ENCODE measurements around the gene CDC42SE2. TPM values are rescaled to one million over a fixed set of nuclear protein-coding genes. Genes with fewer than 3 reads are reported as not detected.
A peak's percentile ranks its signal among the peaks of the same experiment; 100 is the strongest.

CDC42SE2 gene
- total RNA-seq, 2 experiments from 2014 or later = 163 to 166 TPM

DNA sequence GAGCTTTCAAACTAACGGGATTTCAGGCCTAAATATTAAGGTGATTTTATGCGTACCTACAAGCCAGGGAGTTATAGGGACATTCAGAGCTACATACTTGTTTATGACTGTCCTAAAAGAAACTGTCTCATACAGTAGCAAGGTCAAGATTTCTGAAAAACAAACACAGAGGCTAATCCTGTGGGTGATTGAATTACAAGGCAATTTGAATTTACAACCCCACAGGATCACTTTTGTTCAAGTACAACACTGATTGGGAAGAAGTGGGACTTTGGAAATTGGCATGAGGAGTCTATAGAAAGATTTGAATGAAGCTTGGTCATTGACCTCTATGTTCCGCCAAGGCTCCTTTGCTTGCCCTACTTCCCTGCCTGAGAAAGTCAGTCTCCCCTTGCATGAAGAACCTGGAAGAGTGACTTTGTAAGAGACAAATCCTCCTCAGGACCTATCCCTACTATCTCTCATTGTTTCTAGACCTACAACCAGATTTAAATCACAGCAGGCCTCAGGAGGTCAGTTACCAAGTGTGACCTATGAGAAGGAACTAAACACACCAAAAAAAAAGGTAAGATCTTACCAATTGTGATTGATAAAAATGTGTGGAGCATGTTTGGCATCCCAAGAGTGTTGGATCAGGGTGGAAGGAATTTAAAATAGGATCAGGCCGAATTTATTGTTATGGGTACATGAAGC is 38.4 kb upstream of the CDC42SE2 start:
- Mint-ChIP-seq H3K27ac (no peak overlapping the region), H3K27me3 (no peaks in the 10 kb centered on the region), H3K9me3 (no peaks in the 10 kb centered on the region), H3K4me3 (no peak overlapping the region), H3K4me1 (peaks cover 11% of the 10 kb centered on the region), H3K36me3 (ENCODE audit: low read depth) (peaks cover 2% of the 10 kb centered on the region)
- CTCF ChIA-PET = interaction anchor here (1.1 kb wide), 1 partner anchor 11 kb away, joined by 3 read pairs; no protein-coding TSS in a partner anchor
- POLR2A ChIA-PET = interaction anchor here (0.6 to 2.0 kb wide), 7 partner anchors 11 to 171 kb away, joined by 3 to 6 read pairs (median 4); partner anchors contain the start of gene CDC42SE2
- no peak for DNase-seq

GRCh38 chr5:131226899-131227298 is 37.0 kb upstream of the CDC42SE2 start:
- no peak overlapping the region for H3K27ac Mint-ChIP-seq
- H3K4me3 Mint-ChIP-seq = no peak overlapping the region
- no peaks in the 10 kb centered on the region for H3K9me3 Mint-ChIP-seq
- H3K27me3 Mint-ChIP-seq = no peaks in the 10 kb centered on the region
- ChIA-PET CTCF (interaction anchor here (0.8 to 1.3 kb wide), 2 partner anchors 37 to 55 kb away, joined by 3 read pairs; partner anchors contain the start of gene CDC42SE2), POLR2A (interaction anchor here (1.3 to 2.0 kb wide), 2 partner anchors 26 to 39 kb away, joined by 4 to 6 read pairs; no protein-coding TSS in a partner anchor)
- no peak for DNase-seq
- H3K4me1 Mint-ChIP-seq = peaks cover 4% of the 10 kb centered on the region
- no peaks in the 10 kb centered on the region for H3K36me3 Mint-ChIP-seq (ENCODE audit: low read depth)

DNA sequence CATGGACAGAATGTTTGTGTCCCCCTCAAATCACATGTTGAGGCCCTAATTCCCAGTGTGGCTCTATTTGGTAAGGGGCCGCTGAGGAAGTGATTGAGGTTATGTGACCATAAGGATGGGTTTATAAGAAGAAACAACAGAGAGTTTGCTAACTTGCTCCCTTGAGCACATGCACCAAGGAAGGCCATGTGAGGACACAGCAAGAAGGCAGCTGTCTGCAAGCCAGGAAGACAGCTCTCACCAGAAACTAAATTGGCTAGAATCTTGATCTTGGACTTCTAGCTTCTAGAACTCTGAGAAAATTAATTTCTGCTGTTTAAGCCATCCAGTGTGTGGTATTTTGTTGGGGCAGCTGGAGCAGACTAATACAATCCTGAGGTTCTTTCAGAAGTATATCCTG is 35.2 kb upstream of the CDC42SE2 start:
- H3K27ac Mint-ChIP-seq = no peak overlapping the region
- H3K4me3 Mint-ChIP-seq = no peak overlapping the region
- CTCF ChIA-PET = no interaction called here
- no peak for DNase-seq
- H3K36me3 Mint-ChIP-seq (ENCODE audit: low read depth) = no peaks in the 10 kb centered on the region
- POLR2A ChIA-PET = no interaction called here
- H3K9me3 Mint-ChIP-seq = no peaks in the 10 kb centered on the region
- no peaks in the 10 kb centered on the region for H3K27me3 Mint-ChIP-seq
- peaks cover 2% of the 10 kb centered on the region for H3K4me1 Mint-ChIP-seq

GRCh38 chr5:131229623-131230022 is 34.2 kb upstream of the CDC42SE2 start:
- Mint-ChIP-seq H3K4me3 (no peak overlapping the region), H3K27ac (no peak overlapping the region), H3K4me1 (peaks cover 2% of the 10 kb centered on the region), H3K36me3 (ENCODE audit: low read depth) (no peaks in the 10 kb centered on the region), H3K9me3 (no peaks in the 10 kb centered on the region), H3K27me3 (no peaks in the 10 kb centered on the region)
- DNase-seq = no peak
- POLR2A ChIA-PET = no interaction called here
- CTCF ChIA-PET = no interaction called here

GRCh38 chr5:131230406-131230805 is 33.4 kb upstream of the CDC42SE2 start:
- no peak overlapping the region for H3K27ac Mint-ChIP-seq
- ChIA-PET CTCF (no interaction called here), POLR2A (no interaction called here)

DNA sequence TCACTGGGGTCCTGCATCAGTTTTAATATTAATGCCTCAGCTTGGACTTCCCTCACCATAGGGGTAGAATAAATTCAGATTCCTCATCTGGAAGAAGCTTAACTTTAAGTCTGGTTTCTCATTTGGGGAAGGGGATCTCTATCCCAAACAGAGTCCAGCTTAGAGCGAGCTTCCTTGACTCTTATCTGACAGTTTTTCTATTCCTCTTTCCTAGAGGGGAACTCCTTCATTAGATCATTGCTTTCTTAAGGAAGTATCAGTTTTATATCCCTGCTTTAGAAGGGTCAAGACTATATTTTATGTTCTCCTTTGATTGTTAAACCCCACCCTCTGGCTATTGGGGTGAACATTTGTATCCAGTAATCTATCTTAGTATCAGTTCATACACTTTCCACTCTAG is 24.2 kb upstream of the CDC42SE2 start:
- H3K27me3 Mint-ChIP-seq = no peaks in the 10 kb centered on the region
- H3K27ac Mint-ChIP-seq = no peak overlapping the region
- CTCF ChIA-PET = interaction anchor here (1.4 kb wide), 1 partner anchor 25 kb away, joined by 4 read pairs; no protein-coding TSS in a partner anchor
- POLR2A ChIA-PET = interaction anchor here (0.6 to 1.3 kb wide), 2 partner anchors 12 to 26 kb away, joined by 3 read pairs; no protein-coding TSS in a partner anchor
- no peaks in the 10 kb centered on the region for H3K9me3 Mint-ChIP-seq
- H3K36me3 Mint-ChIP-seq (ENCODE audit: low read depth) = no peaks in the 10 kb centered on the region
- no peak overlapping the region for H3K4me3 Mint-ChIP-seq
- no peak for DNase-seq
- peaks cover 7% of the 10 kb centered on the region for H3K4me1 Mint-ChIP-seq

More at GRCh38 chr5:131230406-131230805, 33.4 kb upstream of the CDC42SE2 start:
- H3K27me3 Mint-ChIP-seq = no peaks in the 10 kb centered on the region
- peaks cover 2% of the 10 kb centered on the region for H3K4me1 Mint-ChIP-seq
- no peak for DNase-seq
- no peak overlapping the region for H3K4me3 Mint-ChIP-seq
- no peaks in the 10 kb centered on the region for H3K9me3 Mint-ChIP-seq
- no peaks in the 10 kb centered on the region for H3K36me3 Mint-ChIP-seq (ENCODE audit: low read depth)

- Mint-ChIP-seq H3K36me3 (ENCODE audit: low read depth) (peaks cover 15% of the 10 kb centered on the region), H3K27ac (no peak overlapping the region), H3K4me1 (peaks cover 7% of the 10 kb centered on the region), H3K27me3 (no peaks in the 10 kb centered on the region), H3K9me3 (peaks cover 10% of the 10 kb centered on the region), H3K4me3 (no peak overlapping the region)
- ChIA-PET POLR2A (interaction anchor here (1.6 kb wide), 1 partner anchor 10 kb away, joined by 5 read pairs; no protein-coding TSS in a partner anchor), CTCF (no interaction called here)
- DNase-seq = no peak
These were observed 21.1 kb upstream of the CDC42SE2 start for GRCh38 chr5:131242728-131243255.

GRCh38 chr5:131245312-131245711 is 18.5 kb upstream of the CDC42SE2 start:
- no peak overlapping the region for H3K4me3 Mint-ChIP-seq
- peaks cover 18% of the 10 kb centered on the region for H3K36me3 Mint-ChIP-seq (ENCODE audit: low read depth)
- POLR2A ChIA-PET = interaction anchor here (1.2 kb wide), 2 partner anchors 17 to 83 kb away, joined by 3 read pairs; no protein-coding TSS in a partner anchor
- H3K9me3 Mint-ChIP-seq = peaks cover 12% of the 10 kb centered on the region
- CTCF ChIA-PET = no interaction called here
- peaks cover 19% of the 10 kb centered on the region for H3K4me1 Mint-ChIP-seq
- DNase-seq = no peak
- H3K27me3 Mint-ChIP-seq = no peaks in the 10 kb centered on the region
- H3K27ac Mint-ChIP-seq = no peak overlapping the region

- H3K36me3 Mint-ChIP-seq (ENCODE audit: low read depth) = peaks cover 18% of the 10 kb centered on the region
- H3K4me3 Mint-ChIP-seq = no peak overlapping the region
- POLR2A ChIA-PET = interaction anchor here (1.2 kb wide), 1 partner anchor 16 kb away, joined by 3 read pairs; no protein-coding TSS in a partner anchor
- peaks cover 12% of the 10 kb centered on the region for H3K9me3 Mint-ChIP-seq
- CTCF ChIA-PET = no interaction called here
- peaks cover 23% of the 10 kb centered on the region for H3K4me1 Mint-ChIP-seq
- no peak overlapping the region for H3K27ac Mint-ChIP-seq
- no peaks in the 10 kb centered on the region for H3K27me3 Mint-ChIP-seq
- no peak for DNase-seq
These were observed 17.9 kb upstream of the CDC42SE2 start for GRCh38 chr5:131245948-131246347.

- DNase-seq = no peak
- H3K9me3 Mint-ChIP-seq = peaks cover 12% of the 10 kb centered on the region
- ChIA-PET POLR2A (interaction anchor here (1.2 kb wide), 1 partner anchor 15 kb away, joined by 3 read pairs; no protein-coding TSS in a partner anchor), CTCF (no interaction called here)
- no peaks in the 10 kb centered on the region for H3K27me3 Mint-ChIP-seq
- H3K4me1 Mint-ChIP-seq = peaks cover 29% of the 10 kb centered on the region
- peaks cover 18% of the 10 kb centered on the region for H3K36me3 Mint-ChIP-seq (ENCODE audit: low read depth)
- H3K27ac Mint-ChIP-seq = no peak overlapping the region
- H3K4me3 Mint-ChIP-seq = no peak overlapping the region
These were observed 17.3 kb upstream of the CDC42SE2 start for GRCh38 chr5:131246504-131246903.

GRCh38 chr5:131250751-131251475 is 12.9 kb upstream of the CDC42SE2 start:
- Mint-ChIP-seq H3K36me3 (ENCODE audit: low read depth) (peaks cover 14% of the 10 kb centered on the region), H3K27ac (peak overlapping the region; percentile 99), H3K27me3 (no peaks in the 10 kb centered on the region), H3K4me1 (peaks cover 51% of the 10 kb centered on the region), H3K4me3 (peak overlapping the region; percentile 63), H3K9me3 (peaks cover 7% of the 10 kb centered on the region)
- ChIA-PET CTCF (interaction anchor here (0.9 to 6.4 kb wide), 2 partner anchors 14 to 85 kb away, joined by 3 to 61 read pairs; partner anchors contain the start of gene CDC42SE2), POLR2A (interaction anchor here (0.5 to 13.1 kb wide), 11 partner anchors 8 to 131 kb away, joined by 3 to 572 read pairs (median 7); partner anchors contain the start of genes CDC42SE2 and HINT1)
- DNase-seq = no peak

- DNase-seq = peak; percentile 90
- ChIA-PET POLR2A (interaction anchor here (0.6 to 13.1 kb wide), 25 partner anchors 10 to 186 kb away, joined by 3 to 572 read pairs (median 6); partner anchors contain the start of genes CDC42SE2 and HINT1), CTCF (interaction anchor here (1.1 to 6.4 kb wide), 5 partner anchors 12 to 129 kb away, joined by 3 to 61 read pairs (median 4); partner anchors contain the start of gene CDC42SE2)
- Mint-ChIP-seq H3K27me3 (no peaks in the 10 kb centered on the region), H3K4me1 (peaks cover 69% of the 10 kb centered on the region), H3K36me3 (ENCODE audit: low read depth) (peaks cover 18% of the 10 kb centered on the region), H3K9me3 (peaks cover 2% of the 10 kb centered on the region), H3K27ac (peak overlapping the region; percentile 99), H3K4me3 (peak overlapping the region; percentile 93)
These were observed 11.1 kb upstream of the CDC42SE2 start for GRCh38 chr5:131252824-131253171.

Data from activated CD4-positive, alpha-beta memory T cell treated with anti-CD3 and anti-CD28 coated beads, Interleukin-2, amount 10 ng/mL, durations not matched to agents 7 days and 5 days (primary cell).